ENCODE data around the gene AEBP2. TPM values are rescaled to one million over a fixed set of nuclear protein-coding genes. Genes with fewer than 3 reads are reported as not detected.

The AEBP2 gene
- total RNA-seq, 1 experiment from 2014 or later: 49.2 TPM

DNA sequence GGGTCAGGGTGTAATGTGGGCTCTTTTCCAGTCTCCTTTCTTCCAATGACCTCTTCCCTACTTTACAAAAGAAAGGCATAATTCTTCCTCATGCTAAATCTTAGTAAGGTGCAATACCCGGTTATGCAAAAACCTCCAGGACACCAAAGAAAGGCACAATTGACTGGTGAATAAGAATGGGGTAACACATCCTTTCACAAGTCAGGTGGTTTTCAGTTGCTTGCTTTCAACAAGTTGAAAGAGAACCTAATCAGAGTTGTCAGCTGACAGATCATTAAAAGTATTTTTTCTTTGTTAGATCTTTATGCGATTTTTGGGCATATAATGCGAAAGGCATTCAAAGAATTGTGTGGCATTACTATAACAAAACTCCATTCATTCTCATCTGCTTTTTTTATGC lies 1.3 kb upstream of the AEBP2 start:
- ChIA-PET POLR2A (interaction anchor here (0.8 kb wide), 1 partner anchor 61 kb away, joined by 4 read pairs; no protein-coding TSS in a partner anchor), CTCF (interaction anchor here (0.6 to 0.7 kb wide), 4 partner anchors 22 to 262 kb away, joined by 3 to 5 read pairs (median 4); no protein-coding TSS in a partner anchor)
- H3K27me3 Mint-ChIP-seq (ENCODE audit: insufficient read depth, unreplicated experiment): no peaks in the 10 kb centered on the region
- peaks cover 18% of the 10 kb centered on the region for H3K36me3 Mint-ChIP-seq (ENCODE audit: insufficient read depth, unreplicated experiment)
- no peak for DNase-seq (ENCODE audit: unreplicated experiment)
- no peak overlapping the region for H3K4me3 Mint-ChIP-seq (ENCODE audit: unreplicated experiment)
- TF ChIP-seq, protein P1, sequence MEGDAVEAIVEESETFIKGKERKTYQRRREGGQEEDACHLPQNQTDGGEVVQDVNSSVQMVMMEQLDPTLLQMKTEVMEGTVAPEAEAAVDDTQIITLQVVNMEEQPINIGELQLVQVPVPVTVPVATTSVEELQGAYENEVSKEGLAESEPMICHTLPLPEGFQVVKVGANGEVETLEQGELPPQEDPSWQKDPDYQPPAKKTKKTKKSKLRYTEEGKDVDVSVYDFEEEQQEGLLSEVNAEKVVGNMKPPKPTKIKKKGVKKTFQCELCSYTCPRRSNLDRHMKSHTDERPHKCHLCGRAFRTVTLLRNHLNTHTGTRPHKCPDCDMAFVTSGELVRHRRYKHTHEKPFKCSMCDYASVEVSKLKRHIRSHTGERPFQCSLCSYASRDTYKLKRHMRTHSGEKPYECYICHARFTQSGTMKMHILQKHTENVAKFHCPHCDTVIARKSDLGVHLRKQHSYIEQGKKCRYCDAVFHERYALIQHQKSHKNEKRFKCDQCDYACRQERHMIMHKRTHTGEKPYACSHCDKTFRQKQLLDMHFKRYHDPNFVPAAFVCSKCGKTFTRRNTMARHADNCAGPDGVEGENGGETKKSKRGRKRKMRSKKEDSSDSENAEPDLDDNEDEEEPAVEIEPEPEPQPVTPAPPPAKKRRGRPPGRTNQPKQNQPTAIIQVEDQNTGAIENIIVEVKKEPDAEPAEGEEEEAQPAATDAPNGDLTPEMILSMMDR (IDR thresholded peaks at IDR 0.05; ENCODE audit: unreplicated experiment): no peak
- BruUV-seq (replicated peaks): no TSS peak
- H3K4me1 Mint-ChIP-seq (ENCODE audit: insufficient read depth, unreplicated experiment): no peaks in the 10 kb centered on the region
- no peaks in the 10 kb centered on the region for H3K9me3 Mint-ChIP-seq (ENCODE audit: unreplicated experiment)
- intact Hi-C loops (cut with micrococcal nuclease): no loop called here
- H3K27ac Mint-ChIP-seq (ENCODE audit: low read depth, unreplicated experiment): no peak overlapping the region

- H3K27me3 Mint-ChIP-seq (ENCODE audit: insufficient read depth, unreplicated experiment): no peaks in the 10 kb centered on the region
- TF ChIP-seq, protein P1 (IDR thresholded peaks at IDR 0.05; ENCODE audit: unreplicated experiment): no peak
- POLR2A ChIA-PET: interaction anchor here (0.6 to 2.2 kb wide), 12 partner anchors 9 to 683 kb away, joined by 3 to 18 read pairs (median 4); no protein-coding TSS in a partner anchor
- peaks cover 20% of the 10 kb centered on the region for H3K36me3 Mint-ChIP-seq (ENCODE audit: insufficient read depth, unreplicated experiment)
- BruUV-seq (replicated peaks): no TSS peak
- H3K9me3 Mint-ChIP-seq (ENCODE audit: unreplicated experiment): no peaks in the 10 kb centered on the region
- peak; percentile 50 for DNase-seq (ENCODE audit: unreplicated experiment)
- peak overlapping the region; percentile 90 for H3K27ac Mint-ChIP-seq (ENCODE audit: low read depth, unreplicated experiment)
- peaks cover 7% of the 10 kb centered on the region for H3K4me1 Mint-ChIP-seq (ENCODE audit: insufficient read depth, unreplicated experiment)
- H3K4me3 Mint-ChIP-seq (ENCODE audit: unreplicated experiment): peak overlapping the region; percentile 96
- intact Hi-C loops (cut with micrococcal nuclease): loop anchor here (5.0 kb wide), 1 partner anchor 153 kb away; no protein-coding TSS in a partner anchor
- CTCF ChIA-PET: interaction anchor here (0.6 to 0.7 kb wide), 2 partner anchors 119 to 240 kb away, joined by 3 read pairs; no protein-coding TSS in a partner anchor
These were observed 947 bp downstream of the AEBP2 start for GRCh38 chr12:19440019-19440858.

GRCh38 chr12:19440916-19441315 lies 1.6 kb downstream of the AEBP2 start:
- TF ChIP-seq, protein P1 (IDR thresholded peaks at IDR 0.05; ENCODE audit: unreplicated experiment): no peak
- Mint-ChIP-seq H3K36me3 (ENCODE audit: insufficient read depth, unreplicated experiment) (peaks cover 20% of the 10 kb centered on the region), H3K9me3 (ENCODE audit: unreplicated experiment) (no peaks in the 10 kb centered on the region), H3K27me3 (ENCODE audit: insufficient read depth, unreplicated experiment) (no peaks in the 10 kb centered on the region), H3K4me1 (ENCODE audit: insufficient read depth, unreplicated experiment) (peaks cover 7% of the 10 kb centered on the region), H3K4me3 (ENCODE audit: unreplicated experiment) (peak overlapping the region; percentile 96), H3K27ac (ENCODE audit: low read depth, unreplicated experiment) (peak overlapping the region; percentile 90)
- POLR2A ChIA-PET: interaction anchor here (0.9 to 2.2 kb wide), 6 partner anchors 9 to 141 kb away, joined by 3 to 18 read pairs (median 6); no protein-coding TSS in a partner anchor
- BruUV-seq (replicated peaks): TSS peak; percentile 36
- intact Hi-C loops (cut with micrococcal nuclease): loop anchor here (5.0 kb wide), 1 partner anchor 154 kb away; no protein-coding TSS in a partner anchor
- CTCF ChIA-PET: interaction anchor here (0.7 kb wide), 1 partner anchor 241 kb away, joined by 3 read pairs; no protein-coding TSS in a partner anchor
- no peak for DNase-seq (ENCODE audit: unreplicated experiment)

DNA sequence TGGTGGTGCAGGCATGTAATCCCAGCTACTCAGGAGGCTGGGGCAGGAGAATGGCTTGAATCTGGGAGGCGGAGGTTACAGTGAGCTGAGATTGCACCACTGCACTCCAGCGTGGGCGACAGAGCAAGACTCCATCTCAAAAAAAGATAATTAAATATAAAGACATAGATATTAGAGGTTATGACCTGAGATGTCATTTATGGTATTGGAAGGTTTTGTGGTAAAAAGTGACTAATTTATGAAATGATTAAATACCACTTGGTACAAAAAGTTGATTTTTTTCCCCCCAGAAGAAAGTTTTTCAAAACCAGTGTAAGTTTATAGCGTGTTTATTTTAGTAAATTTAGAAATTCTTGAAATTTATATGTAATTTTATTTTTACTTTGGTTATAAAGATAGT lies 4.3 kb downstream of the AEBP2 start:
- intact Hi-C loops (cut with micrococcal nuclease): loop anchor here (5.0 kb wide), 1 partner anchor 156 kb away; no protein-coding TSS in a partner anchor
- Mint-ChIP-seq H3K36me3 (ENCODE audit: insufficient read depth, unreplicated experiment) (peaks cover 25% of the 10 kb centered on the region), H3K27me3 (ENCODE audit: insufficient read depth, unreplicated experiment) (no peaks in the 10 kb centered on the region), H3K27ac (ENCODE audit: low read depth, unreplicated experiment) (no peak overlapping the region), H3K4me1 (ENCODE audit: insufficient read depth, unreplicated experiment) (peaks cover 7% of the 10 kb centered on the region), H3K4me3 (ENCODE audit: unreplicated experiment) (no peak overlapping the region), H3K9me3 (ENCODE audit: unreplicated experiment) (no peaks in the 10 kb centered on the region)
- CTCF ChIA-PET: interaction anchor here (0.8 kb wide), 1 partner anchor 28 kb away, joined by 5 read pairs; no protein-coding TSS in a partner anchor
- no TSS peak for BruUV-seq (replicated peaks)
- POLR2A ChIA-PET: interaction anchor here (0.7 to 0.9 kb wide), 3 partner anchors 33 to 579 kb away, joined by 3 to 4 read pairs (median 4); no protein-coding TSS in a partner anchor
- TF ChIP-seq, protein P1 (IDR thresholded peaks at IDR 0.05; ENCODE audit: unreplicated experiment): no peak
- no peak for DNase-seq (ENCODE audit: unreplicated experiment)

All from MCF 10A (cell line).